ENCODE data around the gene PDXK.

DNA sequence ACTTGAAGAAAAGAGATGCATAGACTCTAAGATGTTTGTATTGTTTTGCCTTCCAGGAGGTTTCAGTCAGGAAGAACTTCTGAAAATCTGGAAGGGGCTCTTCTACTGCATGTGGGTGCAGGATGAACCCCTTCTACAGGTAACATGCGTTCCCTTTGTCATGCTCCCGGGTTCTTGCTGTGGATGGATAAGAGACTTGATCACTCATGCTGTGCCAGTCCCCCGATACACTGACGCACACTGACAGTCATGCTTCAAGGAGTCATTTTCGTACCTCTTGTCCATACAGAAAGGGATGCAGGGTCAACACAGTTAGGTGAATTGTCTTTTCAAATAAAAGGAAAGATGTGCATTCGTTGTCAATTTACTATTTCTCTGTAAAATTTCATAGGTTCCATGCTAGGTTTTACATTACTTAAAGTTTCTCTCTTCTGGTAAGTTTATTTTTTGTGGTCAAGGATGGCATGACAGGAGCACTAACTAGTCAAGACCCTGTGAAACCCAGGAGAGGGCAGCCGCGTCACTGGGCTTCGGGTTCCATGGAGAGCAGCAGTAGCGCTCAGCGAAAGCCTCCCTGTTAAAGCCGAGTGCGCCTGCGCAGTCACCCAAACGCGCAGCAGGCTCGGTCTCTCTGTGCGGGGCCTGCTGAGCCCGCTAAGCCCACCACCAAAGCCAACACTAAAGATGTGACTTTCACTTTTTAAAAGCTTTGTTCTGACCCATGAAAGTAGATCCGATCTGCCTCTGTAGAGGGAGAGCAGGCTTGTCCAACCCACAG, 48.9 kb upstream of the PDXK start:
- TF ChIP-seq, protein P1, sequence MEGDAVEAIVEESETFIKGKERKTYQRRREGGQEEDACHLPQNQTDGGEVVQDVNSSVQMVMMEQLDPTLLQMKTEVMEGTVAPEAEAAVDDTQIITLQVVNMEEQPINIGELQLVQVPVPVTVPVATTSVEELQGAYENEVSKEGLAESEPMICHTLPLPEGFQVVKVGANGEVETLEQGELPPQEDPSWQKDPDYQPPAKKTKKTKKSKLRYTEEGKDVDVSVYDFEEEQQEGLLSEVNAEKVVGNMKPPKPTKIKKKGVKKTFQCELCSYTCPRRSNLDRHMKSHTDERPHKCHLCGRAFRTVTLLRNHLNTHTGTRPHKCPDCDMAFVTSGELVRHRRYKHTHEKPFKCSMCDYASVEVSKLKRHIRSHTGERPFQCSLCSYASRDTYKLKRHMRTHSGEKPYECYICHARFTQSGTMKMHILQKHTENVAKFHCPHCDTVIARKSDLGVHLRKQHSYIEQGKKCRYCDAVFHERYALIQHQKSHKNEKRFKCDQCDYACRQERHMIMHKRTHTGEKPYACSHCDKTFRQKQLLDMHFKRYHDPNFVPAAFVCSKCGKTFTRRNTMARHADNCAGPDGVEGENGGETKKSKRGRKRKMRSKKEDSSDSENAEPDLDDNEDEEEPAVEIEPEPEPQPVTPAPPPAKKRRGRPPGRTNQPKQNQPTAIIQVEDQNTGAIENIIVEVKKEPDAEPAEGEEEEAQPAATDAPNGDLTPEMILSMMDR (IDR thresholded peaks at IDR 0.05; ENCODE audit: control extremely low read depth in 1 of 3, insufficient read depth in 1 of 3, low read depth in 1 of 3, low read length in 3 of 3) = no peak
- no peak for TF ChIP-seq SIN3A (conservative IDR thresholded peaks at IDR 0.05 in 1 of 2, IDR thresholded peaks at IDR 0.05 in 1 of 2; ENCODE audit: low read depth in 1 of 2, low read length in 2 of 2)
- no peak for TF ChIP-seq CHD1 (IDR thresholded peaks at IDR 0.05; ENCODE audit: low read depth, low read length)
- TF ChIP-seq, protein P2, sequence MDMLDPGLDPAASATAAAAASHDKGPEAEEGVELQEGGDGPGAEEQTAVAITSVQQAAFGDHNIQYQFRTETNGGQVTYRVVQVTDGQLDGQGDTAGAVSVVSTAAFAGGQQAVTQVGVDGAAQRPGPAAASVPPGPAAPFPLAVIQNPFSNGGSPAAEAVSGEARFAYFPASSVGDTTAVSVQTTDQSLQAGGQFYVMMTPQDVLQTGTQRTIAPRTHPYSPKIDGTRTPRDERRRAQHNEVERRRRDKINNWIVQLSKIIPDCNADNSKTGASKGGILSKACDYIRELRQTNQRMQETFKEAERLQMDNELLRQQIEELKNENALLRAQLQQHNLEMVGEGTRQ (IDR thresholded peaks at IDR 0.05; ENCODE audit: low read length) = no peak
- TF ChIP-seq TAF1 (IDR thresholded peaks at IDR 0.05; ENCODE audit: low read depth, low read length) = no peak
- no peak for TF ChIP-seq POLR2AphosphoS5 (IDR thresholded peaks at IDR 0.05; ENCODE audit: low read depth, low read length)
- TF ChIP-seq JUND (IDR thresholded peaks at IDR 0.05; ENCODE audit: low read length) = no peak
- no peak for TF ChIP-seq YY1 (IDR thresholded peaks at IDR 0.05; ENCODE audit: low read depth, low read length)
- TF ChIP-seq BRCA1 (IDR thresholded peaks at IDR 0.05; ENCODE audit: low read depth, low read length) = no peak

Measured in H1 (cell line).